ENCODE results near the gene GJB3. TPM values are rescaled to one million over a fixed set of nuclear protein-coding genes. Genes with fewer than 3 reads are reported as not detected.

Gene GJB3
- total and polyA plus RNA-seq, 2 donors from 2014 or later: 8.8 TPM; not detected in 1

- no peaks in the 10 kb centered on the region for H3K27me3 ChIP-seq (ENCODE audit: control insufficient read depth, insufficient read depth, low read length)
- no peaks in the 10 kb centered on the region for H3K36me3 ChIP-seq (ENCODE audit: control insufficient read depth in 2 of 3, insufficient read depth in 3 of 3, low read length in 3 of 3)
- H3K9ac ChIP-seq (ENCODE audit: low read length in 3 of 3): no peak overlapping the region
- H3K4me1 ChIP-seq (ENCODE audit: control insufficient read depth in 2 of 3, insufficient read depth in 2 of 3, low read depth in 1 of 3, low read length in 3 of 3): peaks cover 0 to 3% (median 0%) of the 10 kb centered on the region in 3 donors
- no peak for TF ChIP-seq CTCF (IDR thresholded peaks at IDR 0.05; ENCODE audit: borderline replicate concordance, extremely low read depth, insufficient read depth)
- intact Hi-C loops (cut with DNase I): no loop called here
- DNase-seq (no peak), FAIRE-seq (no peak)
- no peak overlapping the region for H3K4me3 ChIP-seq (ENCODE audit: low read length in 3 of 3)
- no peak overlapping the region for H3K27ac ChIP-seq (ENCODE audit: low read depth in 2 of 2, low read length in 2 of 2)
- H3K9me3 ChIP-seq (ENCODE audit: control insufficient read depth in 2 of 3, insufficient read depth in 1 of 3, low read length in 3 of 3): no peaks in the 10 kb centered on the region
These were observed 46.4 kb downstream of the GJB3 start for GRCh38 chr1:34827341-34827941.

GRCh38 chr1:34828611-34829010, 47.6 kb downstream of the GJB3 start:
- Histone ChIP-seq H3K36me3 (ENCODE audit: control insufficient read depth in 2 of 3, insufficient read depth in 3 of 3, low read length in 3 of 3) (peaks cover 0 to 3% (median 0%) of the 10 kb centered on the region in 3 donors), H3K27ac (ENCODE audit: low read depth in 2 of 2, low read length in 2 of 2) (no peak overlapping the region), H3K27me3 (ENCODE audit: control insufficient read depth, insufficient read depth, low read length) (no peaks in the 10 kb centered on the region), H3K4me3 (ENCODE audit: low read length in 3 of 3) (no peak overlapping the region), H3K9me3 (ENCODE audit: control insufficient read depth in 2 of 3, insufficient read depth in 1 of 3, low read length in 3 of 3) (no peaks in the 10 kb centered on the region), H3K9ac (ENCODE audit: low read length in 3 of 3) (no peak overlapping the region), H3K4me1 (ENCODE audit: control insufficient read depth in 2 of 3, insufficient read depth in 2 of 3, low read depth in 1 of 3, low read length in 3 of 3) (peaks cover 0 to 4% (median 0%) of the 10 kb centered on the region in 3 donors)
- DNase-seq (no peak), FAIRE-seq (no peak)
- TF ChIP-seq CTCF (IDR thresholded peaks at IDR 0.05; ENCODE audit: borderline replicate concordance, extremely low read depth, insufficient read depth): no peak
- intact Hi-C loops (cut with DNase I): no loop called here

- intact Hi-C loops (cut with DNase I): no loop called here
- no peak overlapping the region for H3K9ac ChIP-seq (ENCODE audit: low read length in 3 of 3)
- no peaks in the 10 kb centered on the region for H3K9me3 ChIP-seq (ENCODE audit: control insufficient read depth in 2 of 3, insufficient read depth in 1 of 3, low read length in 3 of 3)
- H3K4me1 ChIP-seq (ENCODE audit: control insufficient read depth in 2 of 3, insufficient read depth in 2 of 3, low read depth in 1 of 3, low read length in 3 of 3): peaks cover 0 to 4% (median 0%) of the 10 kb centered on the region in 3 donors
- no peak overlapping the region for H3K4me3 ChIP-seq (ENCODE audit: low read length in 3 of 3)
- FAIRE-seq (no peak), DNase-seq (no peak)
- no peak for TF ChIP-seq CTCF (IDR thresholded peaks at IDR 0.05; ENCODE audit: borderline replicate concordance, extremely low read depth, insufficient read depth)
- no peak overlapping the region for H3K27ac ChIP-seq (ENCODE audit: low read depth in 2 of 2, low read length in 2 of 2)
- H3K36me3 ChIP-seq (ENCODE audit: control insufficient read depth in 2 of 3, insufficient read depth in 3 of 3, low read length in 3 of 3): peaks cover 0 to 3% (median 0%) of the 10 kb centered on the region in 3 donors
- no peaks in the 10 kb centered on the region for H3K27me3 ChIP-seq (ENCODE audit: control insufficient read depth, insufficient read depth, low read length)
These were observed 48.2 kb downstream of the GJB3 start for GRCh38 chr1:34829250-34829649.

Data from kidney (tissue), 14 donors.